ENCODE results near the gene FBXL20. TPM values are rescaled to one million over a fixed set of nuclear protein-coding genes. Genes with fewer than 3 reads are reported as not detected.
A peak's percentile ranks its signal among the peaks of the same experiment; 100 is the strongest.

FBXL20 gene
- total and polyA plus RNA-seq, 2 of the 8 experiments (the other 6 are each of a cell fraction or from before 2014, with no cell fraction given), result 5.5 to 11.0 TPM

- Histone ChIP-seq H3K79me1 (ENCODE audit: low read depth, low read length) (no peaks in the 10 kb centered on the region), H3K23ac (ENCODE audit: insufficient read length) (no peak overlapping the region), H4K8ac (ENCODE audit: extremely low read depth, insufficient read depth, low read length) (no peak overlapping the region), H3K14ac (ENCODE audit: insufficient read length) (no peak overlapping the region), H3K4me1 (replicated peaks in 1 of 4; ENCODE audit: control insufficient read depth in 3 of 4, insufficient read depth in 4 of 4, low read length in 3 of 4) (peaks cover 0 to 16% (median 7%) of the 10 kb centered on the region in 4 experiments; a peak in 6 of 7 replicates), H2AFZ (ENCODE audit: low read length) (no peak overlapping the region), H2BK20ac (ENCODE audit: low read length) (no peak overlapping the region), H2BK15ac (ENCODE audit: low read length) (no peak overlapping the region), H3K9ac (replicated peaks in 1 of 4; ENCODE audit: extremely low read depth in 1 of 4, low read depth in 3 of 4, low read length in 3 of 4) (no peak overlapping the region), H4K5ac (ENCODE audit: insufficient read length, low read depth, low read length) (no peak overlapping the region), H3K4ac (replicated peaks; ENCODE audit: insufficient read length, low read depth, low read length) (no peak overlapping the region), H3K9me3 (ENCODE audit: insufficient read depth in 2 of 2, low read depth in 1 of 2, low read length in 1 of 2) (no peaks in the 10 kb centered on the region), H3K27ac (ENCODE audit: low read depth, low read length) (no peak overlapping the region), H2BK5ac (ENCODE audit: low read depth, low read length) (no peak overlapping the region), H4K20me1 (replicated peaks in 1 of 2; ENCODE audit: control insufficient read depth in 1 of 2, insufficient read depth in 2 of 2, low read length in 2 of 2) (no peaks in the 10 kb centered on the region), H2BK120ac (replicated peaks; ENCODE audit: low read depth, low read length) (no peak overlapping the region), H3K36me3 (ENCODE audit: control insufficient read depth in 2 of 4, insufficient read depth in 4 of 4, low read length in 3 of 4) (no peaks in the 10 kb centered on the region; a peak in 1 of 8 replicates), H3K79me2 (ENCODE audit: control insufficient read depth in 1 of 2, insufficient read depth in 2 of 2, low read length in 2 of 2) (no peaks in the 10 kb centered on the region), H3K27me3 (replicated peaks in 1 of 4; ENCODE audit: control insufficient read depth in 3 of 4, extremely low read depth in 1 of 4, insufficient read depth in 3 of 4, low read length in 3 of 4) (peaks cover 13 to 30% (median 26%) of the 10 kb centered on the region in 4 experiments; a peak in 6 of 7 replicates), H3K56ac (replicated peaks; ENCODE audit: insufficient read length, low read depth, low read length) (no peak overlapping the region), H3K4me3 (ENCODE audit: extremely low read depth in 1 of 4, insufficient read depth in 2 of 4, low read depth in 3 of 4, low read length in 4 of 4) (peak overlapping the region in 3 of 4 experiments; percentile 11 to 73 (median 31); a peak in 5 of 8 replicates), H3K4me2 (ENCODE audit: insufficient read depth in 1 of 2, low read depth in 2 of 2, low read length in 2 of 2) (peak overlapping the region; percentile 55 to 72), H3K18ac (ENCODE audit: extremely low read depth, low read length) (no peak overlapping the region), H3K23me2 (ENCODE audit: low read depth, low read length) (peaks cover 8% of the 10 kb centered on the region; the same call in 1 of the 2 replicates), H2AK5ac (ENCODE audit: low read depth, low read length) (no peak overlapping the region), H4K91ac (replicated peaks; ENCODE audit: insufficient read length, low read length) (no peak overlapping the region), H2BK12ac (ENCODE audit: low read depth, low read length) (no peak overlapping the region)
- ChIA-PET CTCF (ENCODE audit: partially characterized antibody) (interaction anchor here (0.6 to 1.2 kb wide), 10 partner anchors 9 to 80 kb away, joined by 3 to 14 read pairs (median 4); no protein-coding TSS in a partner anchor), POLR2A (ENCODE audit: partially characterized antibody) (interaction anchor here (0.6 to 1.6 kb wide), 8 partner anchors 13 to 235 kb away, joined by 3 to 11 read pairs (median 3); partner anchors contain the start of genes CDK12 and RPL19)
- DNase-seq (ENCODE audit: low read depth in 1 of 2, low spot score in 2 of 2), result peak; percentile 81 to 98
- FAIRE-seq, result no peak
- WGBS, 2 experiments (ENCODE audit: extremely low coverage in 1 of 2, insufficient coverage in 1 of 2, insufficient read length in 1 of 2, insufficient replicate concordance in 2 of 2, low coverage in 1 of 2, low lambda C conversion rate in 2 of 2, missing lambda C conversion rate in 1 of 2), result 18% methylated on average over 24 of the region's 24 CpGs; no CpG with 5 or more reads in 1 of the 2 experiments
- TF ChIP-seq EP300 (IDR thresholded peaks at IDR 0.05; ENCODE audit: borderline replicate concordance in 1 of 2, low read depth in 2 of 2, low read length in 2 of 2) (no peak), RAD21 (IDR thresholded peaks at IDR 0.05 in 1 of 2, conservative IDR thresholded peaks at IDR 0.05 in 1 of 2; ENCODE audit: low read depth in 2 of 2, low read length in 2 of 2) (no peak), JUND (IDR thresholded peaks at IDR 0.05; ENCODE audit: low read length) (no peak), SP1 (IDR thresholded peaks at IDR 0.05; ENCODE audit: low read depth, low read length) (peak; percentile 31; the same call in 1 of the 2 replicates), TAF7 (optimal IDR thresholded peaks at IDR 0.05; ENCODE audit: borderline replicate concordance, low read depth, low read length) (no peak), CREB1 (IDR thresholded peaks at IDR 0.05) (peak; percentile 28; the same call in 1 of the 2 replicates), SAP30 (IDR thresholded peaks at IDR 0.05; ENCODE audit: insufficient read depth, insufficient replicate concordance, low read length) (no peak), MAX (IDR thresholded peaks at IDR 0.05) (no peak), NRF1 (IDR thresholded peaks at IDR 0.05; ENCODE audit: low read depth, low read length) (peak; percentile 42), ASH2L (IDR thresholded peaks at IDR 0.05; ENCODE audit: low read length) (no peak), GABPA (IDR thresholded peaks at IDR 0.05; ENCODE audit: borderline replicate concordance, insufficient read depth, low read length) (no peak)
These were observed 175.3 kb downstream of the FBXL20 start for GRCh38 chr17:39225959-39226683.

Measured in H1 (cell line).